ENCODE results near the gene EPS8L1.

DNA sequence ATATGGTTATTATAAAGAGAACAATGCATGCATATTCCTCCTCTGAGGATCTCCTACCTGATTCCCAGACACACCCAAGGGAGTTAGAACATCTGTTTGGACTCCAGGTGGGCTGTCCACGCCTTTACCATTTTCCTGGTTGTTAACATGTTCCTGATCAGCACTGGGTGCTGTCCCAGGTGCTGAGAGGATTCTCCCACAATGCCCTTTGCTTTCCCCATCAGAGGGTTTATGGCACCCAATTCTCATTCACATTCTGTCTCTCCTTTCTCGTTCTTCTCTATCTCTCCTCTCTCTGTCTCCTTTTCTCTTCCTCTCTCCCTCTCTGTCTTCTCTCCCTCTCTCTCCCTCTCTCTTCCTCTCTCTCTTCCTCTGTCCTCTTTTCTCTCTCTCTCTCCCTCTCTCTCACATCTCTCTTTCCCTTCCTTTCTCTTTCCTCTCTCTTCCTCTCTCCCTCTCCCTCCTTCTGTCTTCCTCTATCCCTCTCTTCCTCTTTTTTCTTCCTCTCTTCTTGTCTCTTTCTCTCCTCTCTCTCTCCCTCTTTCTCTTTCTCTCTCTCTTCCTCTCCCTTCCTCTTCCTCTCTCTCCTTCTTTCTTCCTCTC lies 9.5 kb upstream of the EPS8L1 start:
- no peak for TF ChIP-seq EZH2phosphoT487 (IDR thresholded peaks at IDR 0.05; ENCODE audit: borderline replicate concordance)
- TF ChIP-seq, protein P1, sequence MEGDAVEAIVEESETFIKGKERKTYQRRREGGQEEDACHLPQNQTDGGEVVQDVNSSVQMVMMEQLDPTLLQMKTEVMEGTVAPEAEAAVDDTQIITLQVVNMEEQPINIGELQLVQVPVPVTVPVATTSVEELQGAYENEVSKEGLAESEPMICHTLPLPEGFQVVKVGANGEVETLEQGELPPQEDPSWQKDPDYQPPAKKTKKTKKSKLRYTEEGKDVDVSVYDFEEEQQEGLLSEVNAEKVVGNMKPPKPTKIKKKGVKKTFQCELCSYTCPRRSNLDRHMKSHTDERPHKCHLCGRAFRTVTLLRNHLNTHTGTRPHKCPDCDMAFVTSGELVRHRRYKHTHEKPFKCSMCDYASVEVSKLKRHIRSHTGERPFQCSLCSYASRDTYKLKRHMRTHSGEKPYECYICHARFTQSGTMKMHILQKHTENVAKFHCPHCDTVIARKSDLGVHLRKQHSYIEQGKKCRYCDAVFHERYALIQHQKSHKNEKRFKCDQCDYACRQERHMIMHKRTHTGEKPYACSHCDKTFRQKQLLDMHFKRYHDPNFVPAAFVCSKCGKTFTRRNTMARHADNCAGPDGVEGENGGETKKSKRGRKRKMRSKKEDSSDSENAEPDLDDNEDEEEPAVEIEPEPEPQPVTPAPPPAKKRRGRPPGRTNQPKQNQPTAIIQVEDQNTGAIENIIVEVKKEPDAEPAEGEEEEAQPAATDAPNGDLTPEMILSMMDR (conservative IDR thresholded peaks at IDR 0.05; ENCODE audit: low read length): no peak
